Stimulated activated CD4-positive, alpha-beta T cell treated with anti-CD3 and anti-CD28 coated beads, Interleukin-1b, Interleukin-23, amount 100 ng/mL, for 1 hour (primary cell): ENCODE results near the gene MLLT10.

Source experiments
- DNase-seq, 2 donors: peaks; one replicate each; pipeline ENCODE4 v3.0.0-alpha.2; 2020; ENCODE audit warnings: low read depth in 2 of 2

Gene MLLT10

GRCh38 chr10:21634599-21635365 is 100.8 kb downstream of the MLLT10 start:
- DNase-seq: no peak

GRCh38 chr10:21637795-21638194 is 103.8 kb downstream of the MLLT10 start:
- no peak for DNase-seq

- no peak for DNase-seq
Measured at GRCh38 chr10:21638681-21639080, 104.6 kb downstream of the MLLT10 start.

- no peak for DNase-seq
Measured at GRCh38 chr10:21648040-21648439, 114.0 kb downstream of the MLLT10 start.

GRCh38 chr10:21649454-21649872 is 115.4 kb downstream of the MLLT10 start:
- no peak for DNase-seq

- DNase-seq: no peak
Measured at GRCh38 chr10:21650353-21650752, 116.3 kb downstream of the MLLT10 start.

GRCh38 chr10:21655236-21655635 is 121.2 kb downstream of the MLLT10 start:
- DNase-seq: no peak

- no peak for DNase-seq
Measured at GRCh38 chr10:21655687-21656086, 121.7 kb downstream of the MLLT10 start.

GRCh38 chr10:21661087-21661486 is 127.1 kb downstream of the MLLT10 start:
- DNase-seq: no peak

GRCh38 chr10:21661935-21662334 is 127.9 kb downstream of the MLLT10 start:
- DNase-seq: no peak

GRCh38 chr10:21662635-21663034 is 128.6 kb downstream of the MLLT10 start:
- DNase-seq: no peak

GRCh38 chr10:21668831-21669230 is 134.8 kb downstream of the MLLT10 start:
- no peak for DNase-seq

GRCh38 chr10:21670391-21670790 is 136.4 kb downstream of the MLLT10 start:
- no peak for DNase-seq

GRCh38 chr10:21673668-21674067 is 139.6 kb downstream of the MLLT10 start:
- DNase-seq: no peak

- DNase-seq: peak in 1 of 2 donors; percentile 5
Measured at GRCh38 chr10:21675157-21675796, 141.2 kb downstream of the MLLT10 start.

GRCh38 chr10:21677551-21677950 is 143.5 kb downstream of the MLLT10 start:
- no peak for DNase-seq

GRCh38 chr10:21681156-21681555 is 147.1 kb downstream of the MLLT10 start:
- DNase-seq: no peak

GRCh38 chr10:21687266-21688008 is 153.4 kb downstream of the MLLT10 start:
- DNase-seq: no peak

GRCh38 chr10:21688009-21688332 is 153.9 kb downstream of the MLLT10 start:
- DNase-seq: no peak

- DNase-seq: no peak
Measured at GRCh38 chr10:21688870-21689269, 154.8 kb downstream of the MLLT10 start.

- no peak for DNase-seq
Measured at GRCh38 chr10:21689881-21690280, 155.8 kb downstream of the MLLT10 start.

GRCh38 chr10:21692916-21693315 is 158.9 kb downstream of the MLLT10 start:
- no peak for DNase-seq

- DNase-seq: no peak
Measured at GRCh38 chr10:21693418-21693817, 159.4 kb downstream of the MLLT10 start.
